HepG2 (cell line): ENCODE data around the gene WDR18. TPM values are rescaled to one million over a fixed set of nuclear protein-coding genes. Genes with fewer than 3 reads are reported as not detected.

ENCODE experiments used
- ETV6 ChIP-seq: sonication (generic); formaldehyde crosslinking; conservative IDR thresholded peaks from 2 replicates; pipeline ENCODE4 v1.4.0; 2020; ENCODE audit warnings: missing genetic modification reagents
- GATAD2A ChIP-seq: IDR thresholded peaks from 2 replicates; pipeline ENCODE4 v1.6.1; 2016
- KDM2A ChIP-seq: sonication (generic); formaldehyde crosslinking; IDR thresholded peaks from 2 replicates; pipeline ENCODE4 v1.4.0; 2020; ENCODE audit warnings: low read depth, missing genetic modification reagents, borderline replicate concordance
- MED1 ChIP-seq: sonication (generic); formaldehyde crosslinking; IDR thresholded peaks from 2 replicates; pipeline ENCODE4 v1.4.0; 2020; ENCODE audit warnings: missing genetic modification reagents
- NCOA2 ChIP-seq: sonication (generic); formaldehyde crosslinking; IDR thresholded peaks from 2 replicates; pipeline ENCODE4 v1.8.0; 2022; ENCODE audit warnings: inconsistent platforms
- SP2 ChIP-seq: sonication (generic); formaldehyde crosslinking; IDR thresholded peaks from 2 replicates; pipeline ENCODE4 v1.5.1; 2020; ENCODE audit warnings: mild to moderate bottlenecking, missing genetic modification reagents
- ZKSCAN8 ChIP-seq: IDR thresholded peaks from 2 replicates; pipeline ENCODE4 v1.6.1; 2016; ENCODE audit warnings: borderline replicate concordance, missing genetic modification reagents, missing compliant biosample characterization
- ZNF136 ChIP-seq: sonication (generic); formaldehyde crosslinking; IDR thresholded peaks from 2 replicates; pipeline ENCODE4 v1.8.1; 2022; ENCODE audit warnings: low read depth, mild to moderate bottlenecking, moderate library complexity, missing genetic modification reagents
- ZNF318 ChIP-seq: sonication (generic); formaldehyde crosslinking; IDR thresholded peaks from 2 replicates; pipeline ENCODE4 v1.4.0; 2020; ENCODE audit warnings: mild to moderate bottlenecking, missing genetic modification reagents
- polyA plus RNA-seq, 8 experiments: library from polyadenylated mRNA; depleted of rRNA in 3 of 8; stranded (reverse) in 7 of 8; unstranded in 1 of 8; fragments of >200 nt; fragmentation: Illumina TruSeq in 4 of 8; extraction: Trizol in 4 of 8; gene quantifications; 2 replicates each; pipeline versions ENCODE4 v1.2.1 to v1.2.3, GENCODE V29; 2011 to 2016; ENCODE audit warnings: low read depth in 4 of 8, missing spikeins in 1 of 8, mixed read lengths in 1 of 8; ENCODE audit not compliant: insufficient read depth in 1 of 8
- total RNA-seq, 5 experiments: library from RNA; depleted of rRNA; stranded (reverse); fragments of >200 nt; fragmentation: Illumina TruSeq; extraction: Trizol; gene quantifications; 2 replicates each; pipeline ENCODE4 v1.2.3, GENCODE V29; 2016; ENCODE audit warnings: low read depth in 1 of 5
- TF ChIP-seq, protein P1 (sequence below): sonication (generic); formaldehyde crosslinking; IDR thresholded peaks from 2 replicates; pipeline ENCODE4 v1.5.0; 2020; ENCODE audit warnings: mild to moderate bottlenecking, missing genetic modification reagents, borderline replicate concordance

WDR18 gene
- total and polyA plus RNA-seq, 2 of the 13 experiments (the other 11 are each of a cell fraction or from before 2014, with no cell fraction given) = 36.4 to 47.6 TPM

- TF ChIP-seq ZNF318 (CRISPR knock-in tag) = no peak
- TF ChIP-seq, protein P1, sequence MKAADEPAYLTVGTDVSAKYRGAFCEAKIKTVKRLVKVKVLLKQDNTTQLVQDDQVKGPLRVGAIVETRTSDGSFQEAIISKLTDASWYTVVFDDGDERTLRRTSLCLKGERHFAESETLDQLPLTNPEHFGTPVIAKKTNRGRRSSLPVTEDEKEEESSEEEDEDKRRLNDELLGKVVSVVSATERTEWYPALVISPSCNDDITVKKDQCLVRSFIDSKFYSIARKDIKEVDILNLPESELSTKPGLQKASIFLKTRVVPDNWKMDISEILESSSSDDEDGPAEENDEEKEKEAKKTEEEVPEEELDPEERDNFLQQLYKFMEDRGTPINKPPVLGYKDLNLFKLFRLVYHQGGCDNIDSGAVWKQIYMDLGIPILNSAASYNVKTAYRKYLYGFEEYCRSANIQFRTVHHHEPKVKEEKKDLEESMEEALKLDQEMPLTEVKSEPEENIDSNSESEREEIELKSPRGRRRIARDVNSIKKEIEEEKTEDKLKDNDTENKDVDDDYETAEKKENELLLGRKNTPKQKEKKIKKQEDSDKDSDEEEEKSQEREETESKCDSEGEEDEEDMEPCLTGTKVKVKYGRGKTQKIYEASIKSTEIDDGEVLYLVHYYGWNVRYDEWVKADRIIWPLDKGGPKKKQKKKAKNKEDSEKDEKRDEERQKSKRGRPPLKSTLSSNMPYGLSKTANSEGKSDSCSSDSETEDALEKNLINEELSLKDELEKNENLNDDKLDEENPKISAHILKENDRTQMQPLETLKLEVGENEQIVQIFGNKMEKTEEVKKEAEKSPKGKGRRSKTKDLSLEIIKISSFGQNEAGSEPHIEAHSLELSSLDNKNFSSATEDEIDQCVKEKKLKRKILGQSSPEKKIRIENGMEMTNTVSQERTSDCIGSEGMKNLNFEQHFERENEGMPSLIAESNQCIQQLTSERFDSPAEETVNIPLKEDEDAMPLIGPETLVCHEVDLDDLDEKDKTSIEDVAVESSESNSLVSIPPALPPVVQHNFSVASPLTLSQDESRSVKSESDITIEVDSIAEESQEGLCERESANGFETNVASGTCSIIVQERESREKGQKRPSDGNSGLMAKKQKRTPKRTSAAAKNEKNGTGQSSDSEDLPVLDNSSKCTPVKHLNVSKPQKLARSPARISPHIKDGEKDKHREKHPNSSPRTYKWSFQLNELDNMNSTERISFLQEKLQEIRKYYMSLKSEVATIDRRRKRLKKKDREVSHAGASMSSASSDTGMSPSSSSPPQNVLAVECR (CRISPR knock-in tag) = peak; percentile 41; the same call in 1 of the 2 replicates
- TF ChIP-seq ETV6 (CRISPR knock-in tag) = no peak
- TF ChIP-seq KDM2A (CRISPR knock-in tag) = 0 out of 2 replicates have a peak, but pooled peaks have one; percentile 23
- 0 out of 2 replicates have a peak, but pooled peaks have one; percentile 75 for TF ChIP-seq ZNF136
- no peak for TF ChIP-seq ZKSCAN8 (CRISPR knock-in tag)
- peak; percentile 7 for TF ChIP-seq SP2 (CRISPR knock-in tag)
- TF ChIP-seq MED1 (CRISPR knock-in tag) = 0 out of 2 replicates have a peak, but pooled peaks have one; percentile 5
- 0 out of 2 replicates have a peak, but pooled peaks have one; percentile 7 for TF ChIP-seq GATAD2A
- 0 out of 2 replicates have a peak, but pooled peaks have one; percentile 22 for TF ChIP-seq NCOA2 (CRISPR knock-in tag)
- TF ChIP-seq, all 625 proteins: peak for 20
These were observed 57.2 kb downstream of the WDR18 start (continued) for GRCh38 chr19:1041272-1041834.
